Stimulated activated CD4-positive, alpha-beta T cell treated with anti-CD3 and anti-CD28 coated beads, TNF-alpha, amount 100 ng/mL, for 1 hour (primary cell): ENCODE data around the gene RND3.

Source experiments
- DNase-seq, 3 donors: peaks; one replicate each; pipeline ENCODE4 v3.0.0-alpha.2; 2020; ENCODE audit warnings: low read depth in 3 of 3, low spot score in 1 of 3

Gene RND3, protein sequence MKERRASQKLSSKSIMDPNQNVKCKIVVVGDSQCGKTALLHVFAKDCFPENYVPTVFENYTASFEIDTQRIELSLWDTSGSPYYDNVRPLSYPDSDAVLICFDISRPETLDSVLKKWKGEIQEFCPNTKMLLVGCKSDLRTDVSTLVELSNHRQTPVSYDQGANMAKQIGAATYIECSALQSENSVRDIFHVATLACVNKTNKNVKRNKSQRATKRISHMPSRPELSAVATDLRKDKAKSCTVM

GRCh38 chr2:150487537-150488429 is at the start of gene RND3:
Gene RND3 (minus strand): TSS chr2:150487667. CDS start chr2:150487417, 250 bp downstream.
- no peak for DNase-seq

DNA sequence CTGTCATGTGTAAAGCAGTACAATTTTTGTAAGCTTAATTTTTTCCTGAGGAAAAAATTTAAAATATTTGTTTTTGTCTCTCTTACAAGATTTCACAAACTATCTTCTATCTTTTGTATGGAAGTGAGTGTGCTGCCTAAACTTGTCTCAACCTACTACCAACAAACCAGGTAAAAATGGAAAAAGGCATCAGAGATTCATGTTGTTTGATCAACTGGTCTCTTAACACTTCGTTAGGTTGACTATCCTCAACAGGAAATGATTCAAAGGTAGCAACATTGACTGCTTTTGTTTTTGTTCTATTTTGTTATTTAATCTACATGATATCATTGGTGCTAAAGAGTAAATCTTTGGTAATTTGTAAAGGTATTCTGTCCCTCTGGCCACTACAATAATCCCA is 47.7 kb upstream of the RND3 start:
- DNase-seq: no peak

DNA sequence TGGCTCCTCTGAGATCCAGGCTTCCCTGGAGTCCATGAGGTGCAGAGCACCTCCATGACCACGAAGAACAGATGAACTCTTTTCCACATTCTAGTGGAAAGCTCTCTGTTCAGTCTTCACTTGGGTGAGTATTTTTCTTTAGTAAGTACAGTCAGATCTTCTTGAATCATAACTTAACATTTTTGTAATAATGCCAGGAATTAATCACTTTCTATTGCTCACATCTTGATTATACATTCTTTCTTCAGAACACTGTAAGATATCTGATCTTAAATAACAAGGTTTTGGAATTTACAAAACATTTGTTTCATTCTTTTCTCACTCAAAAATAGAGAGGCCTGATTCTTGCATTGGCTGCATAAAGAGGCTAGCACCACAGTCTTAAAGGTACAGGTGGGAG is 45.4 kb upstream of the RND3 start:
- DNase-seq: no peak

DNA sequence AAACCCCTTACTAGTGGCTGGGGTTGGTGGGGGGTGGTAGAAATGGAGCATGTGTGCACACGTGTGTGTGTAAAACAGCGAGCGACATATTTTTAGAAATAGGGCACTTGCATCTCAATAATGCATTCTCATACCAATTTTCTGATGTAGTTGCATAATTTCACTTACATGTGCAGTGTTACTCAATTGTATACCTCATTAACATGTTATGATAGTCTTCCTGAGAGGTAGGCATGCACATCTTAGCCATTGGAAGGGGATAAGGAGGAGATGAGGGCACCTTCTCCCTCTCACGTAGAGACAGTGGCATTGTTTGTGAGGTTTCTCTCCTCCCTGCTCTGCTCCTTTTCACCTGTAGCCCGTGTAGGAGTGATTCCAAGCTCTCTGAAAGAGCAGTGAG is 44.6 kb upstream of the RND3 start:
- no peak for DNase-seq

GRCh38 chr2:150531591-150531990 is 44.1 kb upstream of the RND3 start:
- DNase-seq: no peak

DNA sequence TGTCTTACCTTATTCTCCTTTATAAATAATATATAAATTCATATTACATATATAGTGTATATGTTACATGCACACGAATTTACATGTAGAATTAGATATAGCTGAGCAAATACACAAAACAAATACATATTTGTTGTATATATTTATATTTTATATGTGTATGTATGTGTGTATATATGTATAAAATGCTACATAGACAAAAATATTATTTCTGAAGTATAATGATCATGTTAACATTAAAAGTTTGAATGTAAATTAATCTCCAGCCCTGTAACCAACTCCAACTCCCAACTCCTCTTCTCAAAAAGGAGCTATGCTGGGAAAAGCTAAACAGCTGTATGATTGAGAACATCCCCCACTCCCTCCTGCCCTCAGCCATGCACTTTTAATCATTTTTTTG is 42.7 kb upstream of the RND3 start:
- DNase-seq: no peak

GRCh38 chr2:150528861-150529801 is 41.7 kb upstream of the RND3 start:
- no peak for DNase-seq

- no peak for DNase-seq
Observed at GRCh38 chr2:150526827-150527226, 39.4 kb upstream of the RND3 start.

DNA sequence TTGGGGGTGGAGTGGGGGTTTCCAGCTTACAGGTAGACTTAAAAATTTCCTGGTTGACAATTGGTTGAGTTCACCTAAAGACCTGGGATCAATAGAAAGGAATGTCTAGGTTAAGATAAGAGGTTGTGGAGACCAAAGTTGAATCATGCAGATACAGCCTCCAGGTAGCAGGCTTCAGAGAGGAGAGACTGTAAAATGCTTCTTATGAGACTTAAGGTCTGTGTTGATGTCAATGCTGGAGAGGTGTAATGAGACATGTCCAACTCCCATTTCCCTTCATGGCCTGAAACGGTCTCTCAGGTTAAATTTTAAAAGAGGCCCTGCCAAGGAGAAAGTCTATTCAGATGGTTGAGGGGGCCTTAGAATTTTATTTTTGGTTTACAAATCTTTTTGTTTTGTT is 38.5 kb upstream of the RND3 start:
- no peak for DNase-seq

GRCh38 chr2:150522269-150522668 is 34.8 kb upstream of the RND3 start:
- DNase-seq: no peak

DNA sequence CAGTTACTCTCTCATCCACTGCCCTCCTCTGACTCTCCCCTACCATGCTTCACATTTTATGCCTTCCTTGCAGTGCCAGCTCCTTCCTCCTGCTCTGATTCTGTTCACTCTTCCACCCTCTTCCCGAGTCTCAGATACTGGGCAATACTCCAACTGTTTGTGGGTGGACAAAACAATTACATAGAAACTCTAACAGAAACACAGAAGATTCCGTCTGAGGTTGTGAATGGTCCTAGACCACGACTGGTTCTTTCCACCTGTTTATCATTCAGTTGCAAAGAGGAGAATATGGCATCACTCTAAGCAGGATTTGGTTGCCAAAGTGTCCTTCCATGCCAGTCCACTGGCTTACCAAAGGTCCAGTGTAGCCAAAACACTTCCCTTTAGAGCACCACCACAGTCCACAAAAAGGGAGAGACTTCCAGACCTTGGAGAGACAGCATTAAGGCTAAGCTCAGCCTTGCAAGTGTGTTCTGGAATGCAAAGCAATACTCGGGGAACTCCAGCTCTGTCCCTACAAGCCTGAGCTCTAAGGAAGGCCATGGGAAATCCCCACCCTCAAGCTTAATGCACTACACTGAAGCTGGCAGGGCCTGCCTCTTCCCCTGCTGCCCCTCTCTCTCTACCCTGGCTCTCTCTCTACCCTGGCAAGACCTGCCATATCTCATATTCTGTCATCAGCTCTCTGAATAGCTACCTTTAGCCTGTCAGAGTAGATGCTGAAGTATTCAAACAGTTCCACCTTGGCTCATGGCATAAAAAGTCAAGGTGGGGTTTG is 33.6 kb upstream of the RND3 start:
- DNase-seq: no peak

- no peak for DNase-seq
Observed at GRCh38 chr2:150520033-150520432, 32.6 kb upstream of the RND3 start.

- no peak for DNase-seq
Observed at GRCh38 chr2:150517951-150518680, 30.6 kb upstream of the RND3 start.

DNA sequence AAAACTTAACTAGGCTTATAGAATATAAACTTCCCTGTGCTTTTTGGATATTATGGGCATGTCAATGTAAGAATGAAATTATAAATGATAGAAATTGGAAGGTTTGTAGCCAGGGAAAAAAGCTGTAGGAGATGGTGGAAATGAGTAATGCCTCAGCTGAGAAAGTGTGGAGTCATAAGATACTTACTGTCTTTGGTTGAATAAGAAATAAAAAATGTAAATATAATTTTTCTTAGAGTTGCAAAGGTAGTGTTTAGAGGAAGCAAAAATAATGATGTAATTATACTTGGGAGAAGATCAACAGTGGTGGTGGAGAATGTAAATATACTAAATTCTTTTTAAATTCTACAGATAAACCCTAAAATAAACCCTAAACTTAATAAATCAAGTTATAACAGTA is 26.2 kb upstream of the RND3 start:
- no peak for DNase-seq

DNA sequence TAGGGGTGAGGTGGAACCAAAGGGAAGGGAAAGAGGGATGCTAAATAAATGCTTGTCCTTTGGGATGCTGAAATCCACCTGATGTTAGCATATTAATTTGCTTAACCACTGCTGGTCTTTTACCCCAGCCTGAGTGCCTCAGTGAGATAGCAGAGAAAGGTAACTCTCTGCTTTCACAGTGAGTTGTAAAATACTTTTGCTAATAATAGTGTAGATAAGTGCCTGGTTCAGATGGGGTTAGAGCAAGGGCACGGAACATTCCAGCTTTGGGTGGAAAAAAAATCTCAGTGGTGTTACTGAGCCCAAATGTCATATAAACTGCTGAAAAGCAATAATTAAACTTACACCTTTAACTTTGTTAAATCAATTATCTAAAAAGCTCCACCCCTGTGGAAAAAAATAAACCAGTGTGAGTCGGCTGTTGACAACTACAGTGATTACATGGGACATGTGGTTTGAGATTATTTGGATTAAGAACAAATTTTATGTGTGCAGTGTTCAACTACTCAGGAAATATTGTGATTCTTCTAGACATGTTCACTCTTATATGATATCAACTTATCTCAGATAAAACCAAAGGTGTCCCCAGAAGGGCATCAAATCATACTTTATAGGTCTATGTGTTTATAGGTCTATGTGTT is 21.1 kb upstream of the RND3 start:
- DNase-seq: no peak

DNA sequence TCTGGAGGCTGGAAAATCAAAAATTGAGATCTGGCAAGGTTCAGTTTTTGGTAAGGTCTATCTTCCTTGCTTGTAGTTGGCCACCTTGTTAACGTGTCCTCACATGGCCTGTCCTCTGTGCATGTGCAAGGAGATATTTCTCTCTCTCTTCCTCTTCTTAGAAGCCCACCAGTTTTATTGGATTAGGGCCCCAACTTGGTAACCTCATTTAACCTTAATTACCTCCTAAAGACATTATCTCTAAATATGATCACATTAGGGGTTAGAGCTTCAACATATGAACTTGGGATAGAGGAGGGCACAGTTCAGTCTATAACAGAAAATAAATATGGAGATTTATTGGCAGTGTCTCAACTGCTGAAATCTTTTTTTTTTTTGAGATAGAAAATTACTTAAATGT is 19.6 kb upstream of the RND3 start:
- no peak for DNase-seq

- no peak for DNase-seq
Observed at GRCh38 chr2:150505178-150505577, 17.7 kb upstream of the RND3 start.

DNA sequence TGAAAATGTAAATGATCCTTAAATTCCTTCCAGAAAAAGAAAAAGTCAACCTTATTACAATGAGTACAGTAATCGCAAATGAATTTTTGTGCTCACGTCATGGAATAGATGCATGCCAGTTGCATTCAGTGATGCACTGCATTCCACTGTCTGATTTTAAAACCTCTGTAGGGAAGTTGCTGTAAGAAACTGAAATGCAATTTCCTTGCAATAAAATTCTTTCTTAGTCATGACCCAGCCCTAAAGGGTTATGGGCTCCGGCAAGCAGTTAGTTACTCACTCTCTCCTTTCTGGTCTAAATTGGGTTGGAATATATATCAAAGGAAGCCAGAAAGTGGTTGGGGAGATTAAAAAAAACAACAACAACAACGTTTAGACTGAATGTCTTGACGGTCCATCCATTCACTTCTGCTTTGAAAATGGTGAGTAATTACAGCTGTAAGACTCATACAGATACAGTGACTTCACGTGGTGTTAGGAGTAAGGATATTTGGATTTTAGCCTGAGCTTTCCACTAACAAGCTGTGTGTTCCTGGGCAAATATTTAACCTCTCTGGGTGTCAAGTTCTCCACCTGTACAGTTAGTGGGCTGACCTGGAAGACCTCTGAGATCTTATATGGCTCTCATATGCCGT is 8.6 kb upstream of the RND3 start:
- no peak for DNase-seq

- DNase-seq: no peak
Observed at GRCh38 chr2:150495001-150495400, 7.5 kb upstream of the RND3 start.
